Endodermal cell (in vitro differentiated cells): Measurements from ENCODE around the gene MED12. TPM values are rescaled to one million over a fixed set of nuclear protein-coding genes. Genes with fewer than 3 reads are reported as not detected.
A peak's percentile ranks its signal among the peaks of the same experiment; 100 is the strongest.

ENCODE experiments used
- DNase-seq: peaks from one replicate; pipeline ENCODE4 v3.0.0-alpha.2; 2017
- H3K27ac ChIP-seq: 2 replicates; pipeline ENCODE4 v1.5.1; 2013; ENCODE audit warnings: mild to moderate bottlenecking, low read depth, low read length, moderate library complexity
- H3K27me3 ChIP-seq: 2 replicates; pipeline ENCODE4 v1.6.1; 2013; ENCODE audit warnings: mild to moderate bottlenecking, low read length, moderate library complexity; ENCODE audit not compliant: insufficient read depth, control insufficient read depth, poor library complexity, severe bottlenecking
- H3K36me3 ChIP-seq: 2 replicates; pipeline ENCODE4 v1.7.0; 2013; ENCODE audit warnings: mild to moderate bottlenecking, low read length, moderate library complexity; ENCODE audit not compliant: control insufficient read depth, insufficient read depth
- H3K4me1 ChIP-seq: one replicate; pipeline ENCODE4 v1.7.0; 2013; ENCODE audit warnings: low read length; ENCODE audit not compliant: control insufficient read depth, insufficient read depth
- H3K4me3 ChIP-seq: 2 replicates; pipeline ENCODE4 v1.5.1; 2013; ENCODE audit warnings: mild to moderate bottlenecking, low read length, moderate library complexity
- H3K9ac ChIP-seq: 2 replicates; pipeline ENCODE4 v1.6.1; 2013; ENCODE audit warnings: mild to moderate bottlenecking, low read length, moderate library complexity; ENCODE audit not compliant: poor library complexity, severe bottlenecking; ENCODE audit errors: extremely low read depth
- H3K9me3 ChIP-seq: 2 replicates; pipeline ENCODE4 v1.6.1; 2013; ENCODE audit warnings: mild to moderate bottlenecking, low read length, moderate library complexity; ENCODE audit not compliant: control insufficient read depth
- H3K27ac Mint-ChIP-seq: 2 replicates; pipeline ENCODE4 v1.8.0; 2020; ENCODE audit warnings: mixed read lengths
- H3K27me3 Mint-ChIP-seq: 2 replicates; pipeline ENCODE4 v1.8.0; 2021; ENCODE audit warnings: mild to moderate bottlenecking, mixed read lengths; ENCODE audit not compliant: insufficient read depth
- H3K36me3 Mint-ChIP-seq: 2 replicates; pipeline ENCODE4 v1.8.0; 2020; ENCODE audit warnings: low read depth, mixed read lengths
- H3K4me1 Mint-ChIP-seq: 2 replicates; pipeline ENCODE4 v1.8.0; 2020; ENCODE audit warnings: mixed read lengths
- H3K4me3 Mint-ChIP-seq: 2 replicates; pipeline ENCODE4 v1.8.0; 2020; ENCODE audit warnings: mild to moderate bottlenecking, moderate library complexity, mixed read lengths
- H3K9me3 Mint-ChIP-seq: 2 replicates; pipeline ENCODE4 v1.8.0; 2020; ENCODE audit warnings: mild to moderate bottlenecking, mixed read lengths
- CTCF ChIP-seq: fragments of 200-600 bp; sonication (generic); conservative IDR thresholded peaks from 2 replicates; pipeline ENCODE4 v1.5.0; 2021; ENCODE audit warnings: antibody characterized with exemption, mild to moderate bottlenecking
- WGBS, 2 experiments: methylation state at CpG; one replicate each; pipeline versions ENCODE4 v1.1.5 to v1.1.7; 2013; ENCODE audit warnings: missing lambda C conversion rate in 2 of 2, mixed read lengths in 1 of 2; ENCODE audit not compliant: insufficient coverage in 1 of 2, insufficient read length in 1 of 2; 5-methylcytosine and 5-hydroxymethylcytosine counted together
- total RNA-seq, 2 donors: library from RNA; stranded (reverse); fragmentation: NEBNext Ultra II Directional in 1 of 2; extraction: Animal tissue kit (Norgen Biotek cat#: 25700) in 1 of 2; gene quantifications; 2 replicates in 1 of 2; 3 replicates in 1 of 2; pipeline ENCODE4 v1.2.1, GENCODE V29; 2021

Gene MED12
- total RNA-seq, 2 donors from 2014 or later: 57.8 to 60.8 TPM

DNA sequence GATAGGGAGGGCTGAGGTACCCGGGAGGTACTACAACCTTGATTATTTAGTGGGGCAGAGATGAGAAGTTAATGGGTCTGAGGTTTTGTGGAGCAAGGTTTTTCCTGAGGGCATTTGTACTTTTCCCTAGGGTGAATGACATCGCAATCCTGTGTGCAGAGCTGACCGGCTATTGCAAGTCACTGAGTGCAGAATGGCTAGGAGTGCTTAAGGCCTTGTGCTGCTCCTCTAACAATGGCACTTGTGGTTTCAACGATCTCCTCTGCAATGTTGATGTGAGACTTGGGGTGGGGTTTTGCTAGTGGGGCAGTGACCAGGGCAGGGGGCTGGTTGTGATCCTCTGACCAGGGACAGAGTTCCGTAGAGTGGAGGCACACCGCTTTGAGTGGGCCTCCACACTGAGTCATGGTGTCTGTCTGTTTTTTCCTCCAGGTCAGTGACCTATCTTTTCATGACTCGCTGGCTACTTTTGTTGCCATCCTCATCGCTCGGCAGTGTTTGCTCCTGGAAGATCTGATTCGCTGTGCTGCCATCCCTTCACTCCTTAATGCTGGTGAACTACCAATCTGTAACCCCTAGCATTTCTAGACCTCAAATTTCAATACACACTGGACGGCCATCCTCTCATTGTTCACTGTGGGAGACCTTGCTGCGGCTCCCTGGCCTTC, 9.9 kb downstream of the MED12 start:
- H3K36me3 ChIP-seq: peaks cover 37% of the 10 kb centered on the region
- H3K27me3 Mint-ChIP-seq: no peaks in the 10 kb centered on the region
- peaks cover 76% of the 10 kb centered on the region for H3K36me3 Mint-ChIP-seq
- no peak overlapping the region for H3K27ac Mint-ChIP-seq
- H3K9me3 Mint-ChIP-seq: peaks cover 75% of the 10 kb centered on the region
- DNase-seq: no peak
- H3K9me3 ChIP-seq: no peaks in the 10 kb centered on the region
- H3K4me1 Mint-ChIP-seq: no peaks in the 10 kb centered on the region
- no peaks in the 10 kb centered on the region for H3K27me3 ChIP-seq
- H3K27ac ChIP-seq: no peak overlapping the region
- no peaks in the 10 kb centered on the region for H3K4me1 ChIP-seq
- no peak overlapping the region for H3K4me3 ChIP-seq
- no peak overlapping the region for H3K9ac ChIP-seq
- TF ChIP-seq CTCF: no peak
- 83 to 88% methylated on average over 4 to 12 of the region's 12 CpGs for WGBS, 2 experiments
- H3K4me3 Mint-ChIP-seq: no peak overlapping the region

DNA sequence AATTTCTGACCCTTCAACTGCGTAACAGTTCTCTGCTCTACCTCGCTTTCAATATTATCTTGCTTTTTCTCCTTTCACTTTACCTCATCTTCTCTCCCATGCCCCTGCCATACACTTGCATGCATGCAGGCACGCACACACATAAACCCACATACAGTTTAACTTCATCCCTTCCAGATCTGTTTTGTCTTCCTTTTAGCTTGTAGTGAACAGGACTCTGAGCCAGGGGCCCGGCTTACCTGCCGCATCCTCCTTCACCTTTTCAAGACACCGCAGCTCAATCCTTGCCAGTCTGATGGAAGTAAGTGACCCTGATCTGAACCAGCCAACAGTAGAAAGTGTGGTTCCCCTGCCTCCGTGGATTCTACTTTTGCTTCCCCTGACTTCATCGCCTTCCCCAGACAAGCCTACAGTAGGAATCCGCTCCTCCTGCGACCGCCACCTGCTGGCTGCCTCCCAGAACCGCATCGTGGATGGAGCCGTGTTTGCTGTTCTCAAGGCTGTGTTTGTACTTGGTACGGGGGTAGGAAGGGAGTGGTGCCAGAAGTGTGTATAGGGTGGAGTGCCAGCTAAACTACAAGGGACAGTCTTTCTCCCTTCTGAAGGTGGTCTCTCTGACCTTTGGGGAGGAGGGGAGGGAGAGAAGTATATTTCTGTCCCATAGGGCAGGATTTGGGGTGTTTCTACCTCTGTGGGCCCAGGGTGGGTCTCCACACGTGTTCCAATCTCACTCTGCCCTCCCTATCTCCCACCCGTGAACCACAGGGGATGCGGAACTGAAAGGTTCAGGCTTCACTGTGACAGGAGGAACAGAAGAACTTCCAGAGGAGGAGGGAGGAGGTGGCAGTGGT, 10.7 kb downstream of the MED12 start:
- H3K4me1 ChIP-seq: no peaks in the 10 kb centered on the region
- H3K4me3 Mint-ChIP-seq: no peak overlapping the region
- peaks cover 71% of the 10 kb centered on the region for H3K36me3 Mint-ChIP-seq
- 49 to 59% methylated on average over 5 to 15 of the region's 18 CpGs for WGBS, 2 experiments
- H3K4me3 ChIP-seq: no peak overlapping the region
- peak overlapping the region; percentile 54 for H3K27ac Mint-ChIP-seq
- no peaks in the 10 kb centered on the region for H3K27me3 ChIP-seq
- peak; percentile 79 for TF ChIP-seq CTCF
- no peak overlapping the region for H3K27ac ChIP-seq
- peaks cover 31% of the 10 kb centered on the region for H3K36me3 ChIP-seq
- no peaks in the 10 kb centered on the region for H3K4me1 Mint-ChIP-seq
- H3K9me3 Mint-ChIP-seq: peaks cover 74% of the 10 kb centered on the region
- peak; percentile 88 for DNase-seq
- H3K9me3 ChIP-seq: no peaks in the 10 kb centered on the region
- H3K9ac ChIP-seq: no peak overlapping the region
- no peaks in the 10 kb centered on the region for H3K27me3 Mint-ChIP-seq

DNA sequence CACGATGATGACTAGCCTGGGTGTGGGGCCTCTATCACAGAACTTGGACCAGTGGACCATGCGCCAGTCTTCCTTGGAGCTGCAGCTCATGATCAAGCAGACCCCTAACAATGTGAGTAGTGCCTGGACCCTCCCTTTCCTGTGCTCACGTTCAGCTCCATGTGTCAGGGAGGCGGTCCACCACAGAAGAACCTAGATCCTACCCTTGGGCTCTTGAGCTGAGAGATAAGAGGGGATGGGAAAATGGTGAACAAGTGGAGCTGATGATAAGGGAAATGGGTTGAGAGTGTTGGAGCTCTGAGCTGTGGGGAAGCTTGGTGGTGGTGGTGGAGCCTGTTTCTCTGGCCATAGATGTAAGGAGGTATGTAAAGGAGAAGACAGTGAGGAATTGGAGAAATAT, 13.1 kb downstream of the MED12 start:
- TF ChIP-seq CTCF: no peak
- no peaks in the 10 kb centered on the region for H3K27me3 ChIP-seq
- WGBS, 2 experiments: 95% methylated on average over 4 of the region's 4 CpGs; no CpG with 5 or more reads in 1 of the 2 experiments
- Mint-ChIP-seq H3K36me3 (peaks cover 77% of the 10 kb centered on the region), H3K4me1 (no peaks in the 10 kb centered on the region), H3K27me3 (no peaks in the 10 kb centered on the region), H3K27ac (no peak overlapping the region), H3K4me3 (no peak overlapping the region), H3K9me3 (peaks cover 78% of the 10 kb centered on the region)
- no peak overlapping the region for H3K27ac ChIP-seq
- DNase-seq: no peak
- H3K4me3 ChIP-seq: no peak overlapping the region
- no peaks in the 10 kb centered on the region for H3K9me3 ChIP-seq
- peaks cover 28% of the 10 kb centered on the region for H3K36me3 ChIP-seq
- H3K4me1 ChIP-seq: no peaks in the 10 kb centered on the region
- no peak overlapping the region for H3K9ac ChIP-seq
